HepG2 (cell line): ENCODE data around the gene TOM1L2. TPM values are rescaled to one million over a fixed set of nuclear protein-coding genes. Genes with fewer than 3 reads are reported as not detected.

ENCODE experiments used
- ATF5 ChIP-seq: sonication (generic); formaldehyde crosslinking; IDR thresholded peaks from 2 replicates; pipeline ENCODE4 v1.4.0; 2020; ENCODE audit warnings: mild to moderate bottlenecking, low read depth, missing genetic modification reagents
- CREB1 ChIP-seq, 2 experiments: fragments of 450-650 bp in 1 of 2; IDR thresholded peaks; 2 replicates each; pipeline ENCODE4 v1.6.1; 2016 to 2017; ENCODE audit warnings: control low read depth in 1 of 2, mild to moderate bottlenecking in 1 of 2, missing compliant biosample characterization in 1 of 2, missing genetic modification characterization in 1 of 2
- FOXK2 ChIP-seq: fragments of 450-650 bp; IDR thresholded peaks from 2 replicates; pipeline ENCODE4 v1.6.1; 2016
- GLI4 ChIP-seq: sonication (generic); formaldehyde crosslinking; IDR thresholded peaks from 2 replicates; pipeline ENCODE4 v1.5.1; 2020; ENCODE audit warnings: missing genetic modification reagents, mild to moderate bottlenecking, moderate library complexity, borderline replicate concordance
- JARID2 ChIP-seq: sonication (generic); formaldehyde crosslinking; IDR thresholded peaks from 2 replicates; pipeline ENCODE4 v1.8.1; 2023; ENCODE audit warnings: missing genetic modification reagents, inconsistent platforms; ENCODE audit not compliant: insufficient replicate concordance
- MIER2 ChIP-seq: IDR thresholded peaks from 2 replicates; pipeline ENCODE4 v1.6.1; 2016; ENCODE audit warnings: missing biosample characterization, missing genetic modification reagents
- NFKBIZ ChIP-seq: IDR thresholded peaks from 2 replicates; pipeline ENCODE4 v1.6.1; 2018; ENCODE audit warnings: missing genetic modification reagents, missing compliant biosample characterization
- POGK ChIP-seq: sonication (generic); formaldehyde crosslinking; conservative IDR thresholded peaks from 2 replicates; pipeline ENCODE4 v1.8.0; 2022; ENCODE audit warnings: mild to moderate bottlenecking, moderate library complexity, missing genetic modification reagents
- SAP130 ChIP-seq: IDR thresholded peaks from 2 replicates; pipeline ENCODE4 v1.6.1; 2016; ENCODE audit warnings: low read depth
- STAT5B ChIP-seq: sonication (generic); formaldehyde crosslinking; IDR thresholded peaks from 2 replicates; pipeline ENCODE4 v1.4.0; 2020; ENCODE audit warnings: missing genetic modification reagents
- TRIM24 ChIP-seq: sonication (generic); formaldehyde crosslinking; IDR thresholded peaks from 2 replicates; pipeline ENCODE4 v1.8.0; 2022; ENCODE audit warnings: mild to moderate bottlenecking, missing genetic modification reagents
- ZBTB20 ChIP-seq: sonication (generic); formaldehyde crosslinking; IDR thresholded peaks from 2 replicates; pipeline ENCODE4 v1.8.1; 2023; ENCODE audit warnings: missing genetic modification reagents, low read depth, mild to moderate bottlenecking, borderline replicate concordance
- ZBTB3 ChIP-seq: sonication (generic); formaldehyde crosslinking; IDR thresholded peaks from 2 replicates; pipeline ENCODE4 v1.4.0; 2020; ENCODE audit warnings: low read depth, mild to moderate bottlenecking, moderate library complexity, missing genetic modification reagents, borderline replicate concordance
- ZNF136 ChIP-seq: sonication (generic); formaldehyde crosslinking; IDR thresholded peaks from 2 replicates; pipeline ENCODE4 v1.8.1; 2022; ENCODE audit warnings: low read depth, mild to moderate bottlenecking, moderate library complexity, missing genetic modification reagents
- ZNF224 ChIP-seq: sonication (generic); formaldehyde crosslinking; IDR thresholded peaks from 2 replicates; pipeline ENCODE4 v1.5.0; 2020; ENCODE audit warnings: mild to moderate bottlenecking, missing genetic modification reagents
- ZNF256 ChIP-seq: sonication (generic); formaldehyde crosslinking; conservative IDR thresholded peaks from 2 replicates; pipeline ENCODE4 v1.4.0; 2020; ENCODE audit warnings: missing genetic modification reagents
- ZNF703 ChIP-seq: sonication (generic); formaldehyde crosslinking; IDR thresholded peaks from 2 replicates; pipeline ENCODE4 v1.5.1; 2020; ENCODE audit warnings: missing genetic modification reagents, mild to moderate bottlenecking, moderate library complexity, borderline replicate concordance
- ZNF749 ChIP-seq: sonication (generic); formaldehyde crosslinking; IDR thresholded peaks from 2 replicates; pipeline ENCODE4 v1.8.0; 2022; ENCODE audit warnings: mild to moderate bottlenecking, missing genetic modification reagents, moderate library complexity, borderline replicate concordance
- ZNF766 ChIP-seq: sonication (generic); formaldehyde crosslinking; IDR thresholded peaks from 2 replicates; pipeline ENCODE4 v1.5.0; 2020; ENCODE audit warnings: missing genetic modification reagents, borderline replicate concordance
- polyA plus RNA-seq, 8 experiments: library from polyadenylated mRNA; depleted of rRNA in 3 of 8; stranded (reverse) in 7 of 8; unstranded in 1 of 8; fragments of >200 nt; fragmentation: Illumina TruSeq in 4 of 8; extraction: Trizol in 4 of 8; gene quantifications; 2 replicates each; pipeline versions ENCODE4 v1.2.1 to v1.2.3, GENCODE V29; 2011 to 2016; ENCODE audit warnings: low read depth in 4 of 8, missing spikeins in 1 of 8, mixed read lengths in 1 of 8; ENCODE audit not compliant: insufficient read depth in 1 of 8
- total RNA-seq, 5 experiments: library from RNA; depleted of rRNA; stranded (reverse); fragments of >200 nt; fragmentation: Illumina TruSeq; extraction: Trizol; gene quantifications; 2 replicates each; pipeline ENCODE4 v1.2.3, GENCODE V29; 2016; ENCODE audit warnings: low read depth in 1 of 5
- TF ChIP-seq, protein P1 (sequence below): sonication (generic); formaldehyde crosslinking; IDR thresholded peaks from 2 replicates; pipeline ENCODE4 v1.4.0; 2020; ENCODE audit warnings: missing genetic modification reagents
- TF ChIP-seq, protein P2 (sequence below): sonication (generic); formaldehyde crosslinking; conservative IDR thresholded peaks from 2 replicates; pipeline ENCODE4 v1.4.0; 2020; ENCODE audit warnings: missing genetic modification reagents

The TOM1L2 gene
- total and polyA plus RNA-seq, 2 of the 13 experiments (the other 11 are each of a cell fraction or from before 2014, with no cell fraction given), result 4.7 to 7.4 TPM

- TF ChIP-seq, protein P1, sequence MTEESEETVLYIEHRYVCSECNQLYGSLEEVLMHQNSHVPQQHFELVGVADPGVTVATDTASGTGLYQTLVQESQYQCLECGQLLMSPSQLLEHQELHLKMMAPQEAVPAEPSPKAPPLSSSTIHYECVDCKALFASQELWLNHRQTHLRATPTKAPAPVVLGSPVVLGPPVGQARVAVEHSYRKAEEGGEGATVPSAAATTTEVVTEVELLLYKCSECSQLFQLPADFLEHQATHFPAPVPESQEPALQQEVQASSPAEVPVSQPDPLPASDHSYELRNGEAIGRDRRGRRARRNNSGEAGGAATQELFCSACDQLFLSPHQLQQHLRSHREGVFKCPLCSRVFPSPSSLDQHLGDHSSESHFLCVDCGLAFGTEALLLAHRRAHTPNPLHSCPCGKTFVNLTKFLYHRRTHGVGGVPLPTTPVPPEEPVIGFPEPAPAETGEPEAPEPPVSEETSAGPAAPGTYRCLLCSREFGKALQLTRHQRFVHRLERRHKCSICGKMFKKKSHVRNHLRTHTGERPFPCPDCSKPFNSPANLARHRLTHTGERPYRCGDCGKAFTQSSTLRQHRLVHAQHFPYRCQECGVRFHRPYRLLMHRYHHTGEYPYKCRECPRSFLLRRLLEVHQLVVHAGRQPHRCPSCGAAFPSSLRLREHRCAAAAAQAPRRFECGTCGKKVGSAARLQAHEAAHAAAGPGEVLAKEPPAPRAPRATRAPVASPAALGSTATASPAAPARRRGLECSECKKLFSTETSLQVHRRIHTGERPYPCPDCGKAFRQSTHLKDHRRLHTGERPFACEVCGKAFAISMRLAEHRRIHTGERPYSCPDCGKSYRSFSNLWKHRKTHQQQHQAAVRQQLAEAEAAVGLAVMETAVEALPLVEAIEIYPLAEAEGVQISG (CRISPR knock-in tag), result peak; percentile 85
- TF ChIP-seq, protein P2, sequence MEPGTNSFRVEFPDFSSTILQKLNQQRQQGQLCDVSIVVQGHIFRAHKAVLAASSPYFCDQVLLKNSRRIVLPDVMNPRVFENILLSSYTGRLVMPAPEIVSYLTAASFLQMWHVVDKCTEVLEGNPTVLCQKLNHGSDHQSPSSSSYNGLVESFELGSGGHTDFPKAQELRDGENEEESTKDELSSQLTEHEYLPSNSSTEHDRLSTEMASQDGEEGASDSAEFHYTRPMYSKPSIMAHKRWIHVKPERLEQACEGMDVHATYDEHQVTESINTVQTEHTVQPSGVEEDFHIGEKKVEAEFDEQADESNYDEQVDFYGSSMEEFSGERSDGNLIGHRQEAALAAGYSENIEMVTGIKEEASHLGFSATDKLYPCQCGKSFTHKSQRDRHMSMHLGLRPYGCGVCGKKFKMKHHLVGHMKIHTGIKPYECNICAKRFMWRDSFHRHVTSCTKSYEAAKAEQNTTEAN (CRISPR knock-in tag), result peak; percentile 71
- 0 out of 2 replicates have a peak, but pooled peaks have one; percentile 26 for TF ChIP-seq ZNF703 (CRISPR knock-in tag)
- no peak for TF ChIP-seq FOXK2
- peak; percentile 95 for TF ChIP-seq ATF5
- peak; percentile 93 for TF ChIP-seq NFKBIZ (CRISPR knock-in tag)
- peak; percentile 29 for TF ChIP-seq JARID2 (CRISPR knock-in tag)
- no peak; the same call in 1 of the 2 replicates for TF ChIP-seq ZNF136 (CRISPR knock-in tag)
- 0 out of 2 replicates have a peak, but pooled peaks have one; percentile 2 for TF ChIP-seq ZBTB20 (CRISPR knock-in tag)
- TF ChIP-seq ZNF224 (CRISPR knock-in tag), result peak; percentile 84; the same call in 1 of the 2 replicates
- TF ChIP-seq ZNF256 (CRISPR knock-in tag), result 0 out of 2 replicates have a peak, but pooled peaks have one; percentile 18
- peak; percentile 83; the same call in 1 of the 2 replicates for TF ChIP-seq ZNF766
- peak; percentile 13; the same call in 1 of the 2 replicates for TF ChIP-seq MIER2 (CRISPR knock-in tag)
- TF ChIP-seq STAT5B, result no peak
- TF ChIP-seq CREB1 (IDR thresholded peaks at IDR 0.05), result peak; percentile 97
- TF ChIP-seq CREB1 (CRISPR knock-in tag; IDR thresholded peaks at IDR 0.05), result peak; percentile 61; the same call in 1 of the 2 replicates
- peak; percentile 94 for TF ChIP-seq ZNF749 (CRISPR knock-in tag)
- peak; percentile 72; the same call in 1 of the 2 replicates for TF ChIP-seq ZBTB3 (CRISPR knock-in tag)
- TF ChIP-seq GLI4 (CRISPR knock-in tag), result 0 out of 2 replicates have a peak, but pooled peaks have one; percentile 58
- peak; percentile 85 for TF ChIP-seq POGK (CRISPR knock-in tag)
- TF ChIP-seq SAP130, result peak; percentile 89
- no peak for TF ChIP-seq TRIM24 (CRISPR knock-in tag)
Measured at GRCh38 chr17:17836250-17836817, 135.9 kb downstream of the TOM1L2 start (continued).
